Spleen (tissue), 11 donors: ENCODE measurements around the gene DNMT3B. TPM values are rescaled to one million over a fixed set of nuclear protein-coding genes. Genes with fewer than 3 reads are reported as not detected.

Source experiments
- DNase-seq: peaks from one replicate; pipeline ENCODE4 v3.0.0-alpha.2; 2020
- H3K27ac ChIP-seq, 8 donors: fragments of 200-600 bp; sonication (generic) in 7 of 8; 1 replicate in 4 of 8; 2 replicates in 4 of 8; pipeline versions ENCODE4 v1.5.0 to v1.8.0; 2016 to 2021; ENCODE audit warnings: inconsistent platforms in 4 of 8, mild to moderate bottlenecking in 4 of 8, moderate library complexity in 1 of 8
- H3K27me3 ChIP-seq, 7 donors: fragments of 200-600 bp; sonication (generic) in 6 of 7; replicated peaks in 1 of 7; 1 replicate in 4 of 7; 2 replicates in 3 of 7; pipeline versions ENCODE4 v1.5.0 to v1.8.0; 2016 to 2021; ENCODE audit warnings: inconsistent platforms in 3 of 7, mild to moderate bottlenecking in 1 of 7
- H3K36me3 ChIP-seq, 6 donors: fragments of 200-600 bp; sonication (generic) in 5 of 6; 1 replicate in 4 of 6; 2 replicates in 2 of 6; pipeline versions ENCODE4 v1.5.0 to v1.8.0; 2016 to 2021; ENCODE audit warnings: inconsistent platforms in 2 of 6
- H3K4me1 ChIP-seq, 6 donors: fragments of 200-600 bp; sonication (generic) in 5 of 6; 1 replicate in 3 of 6; 2 replicates in 3 of 6; pipeline versions ENCODE4 v1.5.0 to v1.8.0; 2016 to 2021; ENCODE audit warnings: inconsistent platforms in 3 of 6
- H3K4me3 ChIP-seq, 8 donors: fragments of 200-600 bp; sonication (generic) in 7 of 8; 1 replicate in 4 of 8; 2 replicates in 4 of 8; pipeline versions ENCODE4 v1.5.0 to v1.8.0; 2016 to 2021; ENCODE audit warnings: inconsistent platforms in 4 of 8, mild to moderate bottlenecking in 4 of 8, moderate library complexity in 2 of 8
- H3K9me3 ChIP-seq, 8 donors: fragments of 200-600 bp; sonication (generic) in 7 of 8; 1 replicate in 4 of 8; 2 replicates in 4 of 8; pipeline versions ENCODE4 v1.5.0 to v1.8.0; 2016 to 2021; ENCODE audit warnings: inconsistent platforms in 4 of 8
- CTCF ChIP-seq, 11 experiments: fragments of 200-600 bp in 7 of 11; fragments of 450-650 bp in 4 of 11; sonication (generic) in 4 of 11; IDR thresholded peaks in 8 of 11; conservative IDR thresholded peaks in 3 of 11; 1 replicate in 7 of 11; 2 replicates in 4 of 11; pipeline versions ENCODE4 v1.4.0 to v1.8.0; 2016 to 2021; ENCODE audit warnings: antibody characterized with exemption in 11 of 11, inconsistent platforms in 4 of 11, mild to moderate bottlenecking in 1 of 11
- POLR2A ChIP-seq, 3 donors: fragments of 450-650 bp; IDR thresholded peaks; one replicate each; pipeline ENCODE4 v1.5.1; 2017; ENCODE audit warnings: antibody characterized with exemption in 3 of 3, mild to moderate bottlenecking in 1 of 3
- POLR2AphosphoS5 ChIP-seq, 3 donors: sonication (generic); formaldehyde crosslinking; IDR thresholded peaks; one replicate each; pipeline ENCODE4 v1.5.1; 2017; ENCODE audit warnings: antibody characterized with exemption in 3 of 3
- WGBS, 5 donors: extraction: QIAGEN DNeasy Blood & Tissue Kit in 3 of 5; methylation state at CpG; one replicate each; pipeline versions ENCODE4 v1.1.5 to v1.1.7; 2013 to 2018; 5-methylcytosine and 5-hydroxymethylcytosine counted together
- intact Hi-C: fragments of 100-400 bp; cut with DNase I; formaldehyde crosslinking; loops from one replicate; pipeline ENCODE4 v1.15.0; 2023; ENCODE audit warnings: low total_unique reads
- polyA plus RNA-seq, 3 donors: library from polyadenylated mRNA; stranded (reverse); fragments of 200-250 nt; gene quantifications; one replicate each; pipeline ENCODE4 v1.2.1, GENCODE V29; 2013
- total RNA-seq, 7 donors: library from RNA; depleted of rRNA in 3 of 7; stranded (reverse); fragments of >200 nt in 3 of 7; fragmentation: NEBNext Ultra II Directional in 4 of 7; extraction: Animal tissue kit (Norgen Biotek cat#: 25700) in 4 of 7; gene quantifications; one replicate each; pipeline versions ENCODE4 v1.1.0 to v1.2.1, GENCODE V29; 2016 to 2021
- donor health status: healthy with polysubstance abuse.
- donor health status: DM: no; HTN: no; CAD: no; lungs with moderate emphysema.
- donor health status: DM: no; HTN: no; CAD: no.
- donor health status: Bipolar disorder and iron deficiency.
- donor health status: healthy.
- donor health status: DM: no; HTN: no; CAD: no.
- donor health status: DM: yes; HTN: yes; CAD: no.

DNMT3B gene
- total and polyA plus RNA-seq, 10 donors, result 0.20 to 1.6 (median 0.99) TPM

- DNase-seq, result no peak
- Histone ChIP-seq H3K9me3 (no peaks in the 10 kb centered on the region), H3K27me3 (no peaks in the 10 kb centered on the region), H3K4me3 (no peak overlapping the region), H3K4me1 (peaks cover 0 to 17% (median 9%) of the 10 kb centered on the region in 6 donors), H3K36me3 (no peaks in the 10 kb centered on the region), H3K27ac (no peak overlapping the region)
- TF ChIP-seq POLR2A (IDR thresholded peaks at IDR 0.05), result no peak
- TF ChIP-seq POLR2AphosphoS5 (IDR thresholded peaks at IDR 0.05), result no peak
- no peak for TF ChIP-seq CTCF (IDR thresholded peaks at IDR 0.05 in 8 of 11, conservative IDR thresholded peaks at IDR 0.05 in 3 of 11)
- intact Hi-C loops, result no loop called here
Observed at GRCh38 chr20:32751293-32751692, 10.9 kb upstream of the DNMT3B start.

DNA sequence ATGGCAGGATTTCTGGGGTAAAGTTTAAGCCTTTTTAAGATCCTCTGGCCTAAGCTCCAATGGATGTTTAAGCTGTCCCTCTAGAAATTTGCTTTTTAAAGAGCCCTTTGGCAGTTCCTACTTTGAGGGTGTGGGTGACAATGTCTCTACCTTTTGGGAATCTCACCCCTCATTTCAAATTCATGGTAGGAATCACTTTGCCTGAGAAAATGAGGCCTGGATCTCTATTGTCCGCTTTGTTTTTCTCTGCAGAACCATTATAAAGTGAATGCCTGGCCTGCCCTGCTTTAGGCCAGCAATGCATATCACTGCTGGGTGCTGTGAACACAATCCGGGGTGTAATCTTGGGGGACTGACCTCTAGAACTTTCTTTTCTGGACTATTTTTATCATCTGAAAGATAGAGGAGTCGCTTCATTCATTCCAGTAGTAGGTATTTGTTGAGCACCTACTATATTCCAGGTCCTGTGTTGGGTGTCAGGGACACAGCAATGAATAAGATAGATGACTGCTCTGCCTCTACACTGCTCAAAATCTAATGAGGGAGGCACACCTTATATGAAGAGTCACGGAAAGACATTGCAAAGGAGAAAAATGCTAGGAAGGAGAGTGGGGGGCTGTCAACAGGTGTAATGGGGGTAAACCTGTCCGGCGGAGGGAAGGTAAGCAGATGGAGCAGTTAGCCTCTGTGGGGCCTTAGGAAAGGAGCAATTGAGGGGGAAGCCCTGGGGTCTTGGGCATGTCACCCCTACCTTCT lies 10.3 kb upstream of the DNMT3B start:
- H3K36me3 ChIP-seq, result no peaks in the 10 kb centered on the region
- no peak for DNase-seq
- TF ChIP-seq CTCF (IDR thresholded peaks at IDR 0.05 in 8 of 11, conservative IDR thresholded peaks at IDR 0.05 in 3 of 11) (no peak), POLR2AphosphoS5 (IDR thresholded peaks at IDR 0.05) (no peak), POLR2A (IDR thresholded peaks at IDR 0.05) (no peak)
- whole genome bisulfite sequencing, 5 donors, result 92 to 95% (median 92%) methylated on average over 6 of the region's 6 CpGs
- no peaks in the 10 kb centered on the region for H3K27me3 ChIP-seq
- peaks cover 0 to 17% (median 9%) of the 10 kb centered on the region in 6 donors for H3K4me1 ChIP-seq
- H3K4me3 ChIP-seq, result no peak overlapping the region
- intact Hi-C loops, result no loop called here
- no peaks in the 10 kb centered on the region for H3K9me3 ChIP-seq
- H3K27ac ChIP-seq, result no peak overlapping the region

DNA sequence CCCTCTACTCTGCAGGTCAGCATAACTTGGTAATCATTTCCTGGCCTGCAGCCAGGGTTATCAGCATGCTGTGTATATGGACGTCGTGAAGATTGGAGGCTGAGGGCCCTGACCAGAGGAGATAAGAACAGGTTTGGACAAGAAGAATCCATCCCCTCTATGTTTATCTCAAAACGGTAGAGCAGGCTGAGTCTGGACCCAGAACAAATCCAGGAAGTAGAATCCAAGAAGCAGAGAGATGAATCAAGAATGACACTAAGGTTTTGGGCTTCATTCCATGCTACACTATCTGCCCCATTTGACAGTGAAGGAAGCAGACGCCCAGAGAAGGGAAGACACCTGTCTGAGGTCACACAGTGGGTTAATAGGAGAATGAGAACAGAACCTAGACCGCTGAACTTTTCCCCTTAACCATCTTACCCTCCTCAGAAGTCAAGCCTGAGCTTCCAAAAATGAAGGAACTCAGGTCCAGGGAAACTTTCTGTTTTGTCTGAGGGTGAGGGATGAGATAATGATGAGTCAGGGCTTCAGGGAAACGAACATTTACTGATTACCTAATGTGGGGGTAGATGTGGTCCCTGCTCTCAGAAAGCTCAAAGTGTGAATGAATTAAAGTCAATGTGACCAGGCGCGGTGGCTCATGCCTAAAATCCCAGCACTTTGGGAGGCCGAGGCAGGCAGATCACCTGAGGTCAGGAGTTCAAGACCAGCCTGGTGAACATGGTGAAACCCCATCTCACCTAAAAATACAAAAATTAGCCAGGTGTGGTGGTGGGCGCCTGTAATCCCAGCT lies 9.5 kb upstream of the DNMT3B start:
- 68 to 81% (median 73%) methylated on average over 10 of the region's 10 CpGs for WGBS, 5 donors
- no peak overlapping the region for H3K4me3 ChIP-seq
- no peak for DNase-seq
- TF ChIP-seq POLR2AphosphoS5 (IDR thresholded peaks at IDR 0.05), result no peak
- TF ChIP-seq CTCF (IDR thresholded peaks at IDR 0.05 in 8 of 11, conservative IDR thresholded peaks at IDR 0.05 in 3 of 11), result no peak
- no peak for TF ChIP-seq POLR2A (IDR thresholded peaks at IDR 0.05)
- H3K27ac ChIP-seq, result no peak overlapping the region
- peaks cover 0 to 17% (median 9%) of the 10 kb centered on the region in 6 donors for H3K4me1 ChIP-seq
- intact Hi-C loops, result no loop called here
- H3K9me3 ChIP-seq, result no peaks in the 10 kb centered on the region
- no peaks in the 10 kb centered on the region for H3K27me3 ChIP-seq
- no peaks in the 10 kb centered on the region for H3K36me3 ChIP-seq

- DNase-seq, result no peak
- WGBS, 5 donors, result 86 to 95% (median 88%) methylated on average over 4 of the region's 4 CpGs
- peaks cover 0 to 17% (median 9%) of the 10 kb centered on the region in 6 donors for H3K4me1 ChIP-seq
- H3K36me3 ChIP-seq, result no peaks in the 10 kb centered on the region
- H3K27me3 ChIP-seq, result no peaks in the 10 kb centered on the region
- no peak for TF ChIP-seq POLR2AphosphoS5 (IDR thresholded peaks at IDR 0.05)
- no peak for TF ChIP-seq CTCF (IDR thresholded peaks at IDR 0.05 in 8 of 11, conservative IDR thresholded peaks at IDR 0.05 in 3 of 11)
- TF ChIP-seq POLR2A (IDR thresholded peaks at IDR 0.05), result no peak
- H3K27ac ChIP-seq, result no peak overlapping the region
- H3K9me3 ChIP-seq, result no peaks in the 10 kb centered on the region
- H3K4me3 ChIP-seq, result no peak overlapping the region
- intact Hi-C loops, result no loop called here
Observed at GRCh38 chr20:32753731-32754130, 8.5 kb upstream of the DNMT3B start.
